Cardiac muscle cell (in vitro differentiated cells and primary cell): ENCODE results near the gene FBXL7. TPM values are rescaled to one million over a fixed set of nuclear protein-coding genes. Genes with fewer than 3 reads are reported as not detected.

Experiments used
- DNase-seq, 2 donors: peaks; one replicate each; pipeline versions ENCODE4 v3.0.0 to v3.0.0-alpha.2; 2010 to 2017; ENCODE audit warnings: low read depth in 1 of 2, low spot score in 1 of 2
- H3K27ac ChIP-seq: fragments of 200-600 bp; sonication (generic); 2 replicates; pipeline ENCODE4 v1.5.1; 2016
- H3K27me3 ChIP-seq: fragments of 200-600 bp; sonication (generic); 2 replicates; pipeline ENCODE4 v1.6.0; 2016; ENCODE audit warnings: control low read depth
- H3K36me3 ChIP-seq: fragments of 200-600 bp; sonication (generic); 2 replicates; pipeline ENCODE4 v1.5.1; 2016; ENCODE audit warnings: control low read depth
- H3K4me1 ChIP-seq: fragments of 200-600 bp; sonication (generic); 2 replicates; pipeline ENCODE4 v1.8.1; 2017; ENCODE audit warnings: low read depth, mild to moderate bottlenecking, mixed run types
- H3K4me3 ChIP-seq: fragments of 200-600 bp; sonication (generic); 2 replicates; pipeline ENCODE4 v1.5.1; 2016; ENCODE audit warnings: mild to moderate bottlenecking
- H3K9me3 ChIP-seq: fragments of 200-600 bp; sonication (generic); 2 replicates; pipeline ENCODE4 v1.5.1; 2017; ENCODE audit warnings: low read depth, mild to moderate bottlenecking, control low read depth
- CTCF ChIP-seq: IDR thresholded peaks from 2 replicates; pipeline ENCODE4 v1.5.1; 2012; ENCODE audit warnings: low read depth, mild to moderate bottlenecking, low read length
- polyA plus RNA-seq: library from polyadenylated mRNA; unstranded; fragments of >200 nt; fragmentation: Nextera tagmentation; extraction: Ambion mirVana; gene quantifications from 2 replicates; pipeline ENCODE4 v1.2.1, GENCODE V29; 2016
- total RNA-seq: library from RNA; depleted of rRNA; stranded (reverse); fragments of >200 nt; gene quantifications from 2 replicates; pipeline ENCODE4 v1.2.3, GENCODE V29; 2016

The FBXL7 gene
- total and polyA plus RNA-seq, 2 experiments from 2014 or later: 16.7 to 22.5 TPM

GRCh38 chr5:15835514-15835913 is 335.5 kb downstream of the FBXL7 start:
- TF ChIP-seq CTCF: no peak
- Histone ChIP-seq H3K9me3 (no peaks in the 10 kb centered on the region), H3K27ac (no peak overlapping the region), H3K4me1 (peaks cover 30% of the 10 kb centered on the region), H3K27me3 (no peaks in the 10 kb centered on the region), H3K36me3 (no peaks in the 10 kb centered on the region), H3K4me3 (no peak overlapping the region)
- no peak for DNase-seq

GRCh38 chr5:15837551-15838289 is 337.7 kb downstream of the FBXL7 start:
- H3K27ac ChIP-seq: peak overlapping the region; percentile 93
- no peaks in the 10 kb centered on the region for H3K27me3 ChIP-seq
- peak; percentile 37 to 55 for DNase-seq
- H3K9me3 ChIP-seq: no peaks in the 10 kb centered on the region
- no peaks in the 10 kb centered on the region for H3K36me3 ChIP-seq
- no peak overlapping the region for H3K4me3 ChIP-seq
- TF ChIP-seq CTCF: no peak
- H3K4me1 ChIP-seq: peaks cover 30% of the 10 kb centered on the region

- no peaks in the 10 kb centered on the region for H3K9me3 ChIP-seq
- no peaks in the 10 kb centered on the region for H3K36me3 ChIP-seq
- H3K4me1 ChIP-seq: no peaks in the 10 kb centered on the region
- no peak overlapping the region for H3K27ac ChIP-seq
- TF ChIP-seq CTCF: no peak
- DNase-seq: peak in 1 of 2 donors; percentile 24
- H3K27me3 ChIP-seq: no peaks in the 10 kb centered on the region
- no peak overlapping the region for H3K4me3 ChIP-seq
These were observed 344.3 kb downstream of the FBXL7 start for GRCh38 chr5:15844253-15844652.

- Histone ChIP-seq H3K9me3 (no peaks in the 10 kb centered on the region), H3K27ac (no peak overlapping the region), H3K4me3 (no peak overlapping the region), H3K36me3 (no peaks in the 10 kb centered on the region), H3K27me3 (no peaks in the 10 kb centered on the region), H3K4me1 (no peaks in the 10 kb centered on the region)
- DNase-seq: no peak
- no peak for TF ChIP-seq CTCF
These were observed 344.9 kb downstream of the FBXL7 start for GRCh38 chr5:15844871-15845270.

- peak overlapping the region; percentile 46 for H3K27ac ChIP-seq
- no peak for DNase-seq
- H3K9me3 ChIP-seq: no peaks in the 10 kb centered on the region
- H3K27me3 ChIP-seq: no peaks in the 10 kb centered on the region
- H3K4me1 ChIP-seq: peaks cover 8% of the 10 kb centered on the region
- H3K4me3 ChIP-seq: no peak overlapping the region
- TF ChIP-seq CTCF: no peak
- no peaks in the 10 kb centered on the region for H3K36me3 ChIP-seq
These were observed 350.6 kb downstream of the FBXL7 start for GRCh38 chr5:15850536-15850935.
